HG03521 (cell line): ENCODE measurements around the gene NUDT19.
"Not testable (repeated sequence)": the region's sequence is repeated elsewhere in the genome, so short reads cannot be mapped to it uniquely, and the experiment has no call there.

Source experiments
- ATAC-seq: cut with Tn5 transposase; IDR thresholded peaks from one replicate; pipeline ENCODE4 v1.9.1; 2021; ENCODE audit warnings: mild to moderate bottlenecking, moderate library complexity; ENCODE audit not compliant: unreplicated experiment

The NUDT19 gene

GRCh38 chr19:32704006-32704405 is 12.4 kb downstream of the NUDT19 start:
- not testable (repeated sequence) for ATAC-seq

- no peak for ATAC-seq
Measured at GRCh38 chr19:32708457-32708856, 16.8 kb downstream of the NUDT19 start.

GRCh38 chr19:32709032-32709431 is 17.4 kb downstream of the NUDT19 start:
- ATAC-seq: no peak

DNA sequence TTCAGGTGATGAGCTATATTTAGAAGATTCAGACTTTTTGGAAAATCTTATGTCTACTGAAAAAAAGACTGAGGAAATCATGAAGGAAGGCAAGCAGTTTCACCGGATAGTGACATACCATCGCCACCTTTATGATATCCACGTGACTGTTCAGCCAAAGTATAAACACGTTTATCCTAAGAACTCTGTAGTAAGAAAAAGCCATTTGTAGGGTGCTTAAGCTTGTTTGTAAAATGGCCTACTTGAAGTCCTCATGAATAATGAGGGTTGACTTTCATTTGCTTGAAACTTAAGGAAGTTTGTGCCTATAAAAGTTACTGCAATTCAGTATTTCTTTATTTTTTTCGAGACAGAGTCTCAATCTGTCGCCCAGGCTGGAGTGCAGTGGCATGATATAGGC is 20.1 kb downstream of the NUDT19 start:
- no peak for ATAC-seq

- not testable (repeated sequence) for ATAC-seq
Measured at GRCh38 chr19:32716203-32716602, 24.6 kb downstream of the NUDT19 start.

GRCh38 chr19:32717496-32717895 is 25.9 kb downstream of the NUDT19 start:
- ATAC-seq: no peak

DNA sequence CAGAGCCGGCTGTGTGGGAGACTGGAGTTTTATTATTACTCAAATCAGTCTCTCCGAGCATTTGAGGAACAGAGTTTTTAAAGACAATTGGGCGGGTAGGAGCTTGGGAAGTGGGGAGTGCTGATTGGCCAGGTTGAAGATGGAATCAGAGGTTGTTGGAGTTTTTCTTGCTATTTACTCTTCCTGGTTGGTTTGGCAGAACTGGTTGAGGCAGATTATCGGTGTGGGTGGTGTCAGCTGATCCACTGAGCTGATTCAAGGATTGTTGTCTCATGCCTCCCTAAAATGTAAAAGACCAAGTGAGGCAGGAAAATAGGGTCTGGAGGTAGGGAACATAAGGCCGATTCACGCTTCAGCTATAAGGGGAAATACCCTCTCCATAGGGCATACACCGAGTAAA is 26.7 kb downstream of the NUDT19 start:
- ATAC-seq: no peak

DNA sequence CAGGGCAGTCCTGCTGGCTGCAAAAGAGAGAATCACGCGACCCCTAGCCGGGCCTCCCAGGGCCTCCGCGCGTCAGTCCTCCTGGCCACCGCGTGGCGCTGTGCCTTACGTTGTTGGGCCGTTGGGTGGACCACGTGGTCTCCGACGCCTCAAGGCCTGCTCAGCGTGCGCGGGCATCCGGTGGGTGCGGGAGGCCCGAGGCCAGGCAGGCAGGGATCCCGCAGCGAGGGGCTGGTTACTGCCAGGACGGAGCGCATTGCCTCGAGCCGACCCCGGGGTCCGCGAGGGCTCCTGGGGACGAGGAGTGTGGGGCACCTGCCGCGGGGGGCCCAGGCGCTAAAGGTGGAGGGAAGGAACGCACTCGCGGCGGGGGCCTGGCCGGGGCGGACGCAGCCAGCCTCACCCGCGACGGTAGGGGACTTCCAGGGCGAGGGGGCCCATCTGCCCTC is 28.0 kb downstream of the NUDT19 start, which contains the start of gene TDRD12:
Gene TDRD12 (plus strand): TSS at position 157 of the 449 bp plus-strand sequence. CDS start 306 bp downstream, outside the sequence.
- no peak for ATAC-seq

GRCh38 chr19:32720216-32720935 is 28.8 kb downstream of the NUDT19 start:
- no peak for ATAC-seq

GRCh38 chr19:32720936-32721250 is 29.3 kb downstream of the NUDT19 start:
- ATAC-seq: no peak

DNA sequence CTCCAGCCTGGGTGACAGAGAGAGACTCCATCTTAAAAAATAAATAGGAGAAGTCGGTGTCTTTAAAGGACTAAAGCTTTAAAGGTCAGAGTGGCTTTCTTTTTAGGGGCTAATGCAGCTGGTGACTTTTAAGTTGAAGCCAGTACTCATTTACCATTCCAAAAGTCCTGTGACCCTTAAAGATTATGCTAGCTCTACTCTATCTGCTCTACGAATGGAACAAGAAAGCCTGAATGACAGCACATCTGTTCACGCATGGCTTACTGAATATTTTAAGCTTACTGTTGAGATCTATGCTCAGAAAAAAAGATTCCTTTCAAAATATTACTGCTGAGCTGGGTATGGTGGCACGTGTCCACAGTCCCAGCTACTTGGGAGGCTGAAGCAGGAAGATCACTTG is 44.3 kb downstream of the NUDT19 start:
- ATAC-seq: no peak

- ATAC-seq: no peak
Measured at GRCh38 chr19:32743021-32743420, 51.4 kb downstream of the NUDT19 start.

- ATAC-seq: no peak
Measured at GRCh38 chr19:32743447-32743846, 51.8 kb downstream of the NUDT19 start.

DNA sequence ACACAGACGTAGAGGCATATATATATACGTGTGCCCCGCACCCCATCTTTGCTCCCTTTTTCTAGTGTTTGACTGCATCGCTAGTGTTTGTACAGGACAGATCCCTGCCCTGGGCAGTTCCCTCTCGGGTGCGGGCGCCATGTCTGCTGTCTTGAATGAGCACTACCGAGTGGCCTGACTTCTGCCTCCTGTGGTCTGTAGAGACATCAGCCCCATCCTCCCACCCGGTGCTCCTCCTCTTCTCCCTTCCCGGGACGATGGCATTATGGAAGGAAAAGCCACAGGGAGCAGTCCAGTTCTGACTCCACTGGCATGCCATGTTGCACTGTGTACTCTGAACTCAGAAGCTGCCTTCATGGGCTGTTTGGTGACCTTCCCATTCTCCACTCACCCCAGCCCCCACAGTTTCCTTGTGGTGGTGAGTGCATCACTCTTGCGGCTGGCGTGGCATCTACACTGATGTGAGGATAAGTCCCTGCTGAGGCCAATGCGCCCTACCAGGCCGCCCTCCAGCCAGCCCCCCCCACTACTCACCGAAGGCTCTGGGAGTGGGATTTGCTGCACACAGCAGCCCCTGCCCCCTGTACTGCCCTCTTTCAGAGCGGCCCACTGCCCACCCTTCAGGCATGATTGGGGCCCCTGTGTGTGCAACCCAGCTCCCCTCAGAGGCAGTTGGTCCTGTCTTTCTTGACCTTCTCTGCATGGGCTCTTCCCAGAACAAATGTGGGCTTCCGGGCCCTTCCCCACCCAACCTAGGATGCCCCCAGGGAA is 53.1 kb downstream of the NUDT19 start:
- no peak for ATAC-seq

DNA sequence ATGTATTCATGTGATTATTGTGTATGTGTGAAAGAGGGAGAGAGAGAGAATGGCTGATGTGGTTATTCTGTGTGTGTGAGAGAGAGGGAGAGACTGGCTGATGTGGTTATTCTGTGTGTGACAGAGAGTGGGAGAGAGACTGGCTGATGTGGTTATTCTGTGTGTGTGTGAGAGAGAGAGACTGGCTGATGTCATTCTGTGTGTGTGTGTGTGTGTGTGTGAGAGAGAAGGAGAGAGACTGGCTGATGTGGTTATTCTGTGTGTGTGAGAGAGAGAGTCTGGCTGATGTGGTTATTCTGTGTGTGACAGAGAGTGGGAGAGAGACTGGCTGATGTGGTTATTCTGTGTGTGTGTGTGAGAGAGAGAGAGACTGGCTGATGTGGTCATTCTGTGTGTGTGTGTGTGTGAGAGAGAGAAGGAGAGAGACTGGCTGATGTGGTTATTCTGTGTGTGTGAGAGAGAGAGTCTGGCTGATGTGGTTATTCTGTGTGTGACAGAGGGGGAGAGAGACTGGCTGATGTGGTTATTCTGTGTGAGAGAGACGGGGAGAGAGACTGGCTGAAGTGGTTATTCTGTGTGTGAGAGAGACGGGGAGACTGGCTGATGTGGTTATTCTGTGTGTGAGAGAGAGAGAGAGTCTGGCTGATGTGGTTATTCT is 54.1 kb downstream of the NUDT19 start:
- ATAC-seq: not testable (repeated sequence)

DNA sequence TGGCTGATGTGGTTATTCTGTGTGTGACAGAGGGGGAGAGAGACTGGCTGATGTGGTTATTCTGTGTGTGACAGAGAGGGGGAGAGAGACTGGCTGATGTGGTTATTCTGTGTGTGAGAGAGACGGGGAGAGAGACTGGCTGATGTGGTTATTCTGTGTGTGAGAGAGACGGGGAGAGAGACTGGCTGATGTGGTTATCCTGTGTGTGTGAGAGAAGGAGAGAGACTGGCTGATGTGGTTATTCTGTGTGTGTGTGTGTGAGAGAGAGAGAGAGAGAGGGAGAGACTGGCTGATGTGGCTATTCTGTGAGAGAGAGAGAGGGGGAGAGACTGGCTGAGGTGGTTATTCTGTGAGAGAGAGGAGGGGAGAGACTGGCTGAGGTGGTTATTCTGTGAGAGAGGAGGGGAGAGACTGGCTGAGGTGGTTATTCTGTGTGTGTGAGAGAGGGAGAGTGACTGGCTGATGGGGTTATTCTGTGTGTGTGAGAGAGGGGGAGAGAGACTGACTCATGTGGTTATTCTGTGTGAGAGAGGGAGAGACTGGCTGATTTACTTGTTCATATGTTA is 55.1 kb downstream of the NUDT19 start:
- ATAC-seq: not testable (repeated sequence)

GRCh38 chr19:32748497-32748896 is 56.9 kb downstream of the NUDT19 start:
- ATAC-seq: no peak

DNA sequence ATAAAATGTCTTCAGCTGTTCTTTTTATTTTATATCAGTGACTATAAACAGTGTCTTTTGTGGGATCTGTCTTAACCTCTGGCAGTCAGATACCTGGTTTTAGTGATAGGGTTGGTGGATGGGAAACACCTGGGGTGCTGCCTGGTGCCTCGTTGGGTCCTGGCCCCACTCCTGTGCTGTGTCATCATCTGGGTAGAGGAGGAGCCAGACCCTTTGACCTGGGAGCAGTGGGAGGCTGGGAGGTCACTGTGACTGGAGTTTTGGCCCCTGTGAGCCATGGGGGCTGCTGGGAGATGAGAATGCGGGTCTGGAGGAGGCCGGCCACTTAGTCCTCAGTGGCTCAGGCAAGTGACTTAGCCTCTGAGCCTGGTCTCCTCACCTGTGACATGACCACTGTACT is 57.3 kb downstream of the NUDT19 start:
- ATAC-seq: no peak

DNA sequence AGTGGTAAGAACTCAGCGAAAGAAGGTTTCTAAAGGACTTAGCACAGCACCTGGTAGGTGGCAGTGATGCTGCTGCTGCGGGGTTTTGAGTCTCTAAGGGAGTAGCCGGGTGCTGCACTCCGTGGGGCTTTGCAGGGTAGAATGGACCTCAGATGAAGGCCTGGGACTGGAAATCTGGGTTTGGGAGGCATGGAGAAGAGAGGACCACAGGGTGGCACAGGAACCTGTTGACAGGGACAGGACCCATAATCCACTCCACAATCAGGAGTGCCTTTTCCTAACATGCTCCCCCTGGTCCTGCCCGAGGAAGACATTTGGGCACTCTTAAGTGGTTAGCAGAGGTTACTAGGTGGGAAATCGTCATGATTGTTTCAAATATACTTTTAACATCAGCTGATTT is 57.7 kb downstream of the NUDT19 start:
- ATAC-seq: no peak

GRCh38 chr19:32750441-32751055 is 58.9 kb downstream of the NUDT19 start:
- ATAC-seq: no peak

DNA sequence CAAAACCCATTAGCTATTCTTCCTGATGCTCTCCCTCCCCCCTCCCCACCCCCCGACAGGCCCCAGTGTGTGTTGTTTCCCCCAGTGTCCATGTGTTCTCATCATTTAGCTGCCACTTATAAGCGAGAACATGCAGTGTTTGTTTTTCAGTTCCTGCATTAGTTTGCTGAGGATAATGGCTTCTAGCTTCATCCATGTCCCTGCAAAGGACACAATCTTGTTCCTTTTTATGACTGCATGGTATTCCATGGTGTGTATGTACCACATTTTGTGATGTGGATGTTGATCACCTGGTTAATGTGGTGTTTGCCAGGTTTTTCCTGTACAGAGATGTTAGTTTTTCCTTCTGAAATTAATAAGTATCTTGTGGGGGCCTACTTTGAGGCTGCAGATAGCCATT is 59.4 kb downstream of the NUDT19 start:
- no peak for ATAC-seq
